Activated CD4-positive, alpha-beta T cell treated with anti-CD3 and anti-CD28 coated beads for 1 hour (primary cell): ENCODE data around the gene RNASE9.
"Not testable (repeated sequence)": the region's sequence is repeated elsewhere in the genome, so short reads cannot be mapped to it uniquely, and the experiment has no call there.

Experiments
- DNase-seq: peaks from one replicate; pipeline ENCODE4 v3.0.0-alpha.2; 2020

RNASE9 gene

GRCh38 chr14:20515846-20516245, 45.0 kb downstream of the RNASE9 start:
- no peak for DNase-seq

GRCh38 chr14:20512177-20512905, 48.5 kb downstream of the RNASE9 start:
- no peak for DNase-seq

GRCh38 chr14:20508367-20508766, 52.5 kb downstream of the RNASE9 start:
- no peak for DNase-seq

GRCh38 chr14:20507537-20507936, 53.3 kb downstream of the RNASE9 start:
- not testable (repeated sequence) for DNase-seq

- not testable (repeated sequence) for DNase-seq
Measured at GRCh38 chr14:20506752-20507151, 54.1 kb downstream of the RNASE9 start.

GRCh38 chr14:20506276-20506675, 54.6 kb downstream of the RNASE9 start:
- not testable (repeated sequence) for DNase-seq
